GM23248 (cell line): Measurements from ENCODE around the gene TSHR. TPM values are rescaled to one million over a fixed set of nuclear protein-coding genes. Genes with fewer than 3 reads are reported as not detected.

Experiments
- DNase-seq: peaks from one replicate; pipeline ENCODE4 v3.0.0-alpha.2; 2015
- H2AFZ ChIP-seq: fragments of 200-600 bp; sonication (generic); 2 replicates; pipeline ENCODE4 v1.6.1; 2016; ENCODE audit warnings: antibody characterized with exemption
- H3F3A ChIP-seq: fragments of 200-600 bp; sonication (generic); 2 replicates; pipeline ENCODE4 v1.6.1; 2016; ENCODE audit warnings: mild to moderate bottlenecking, antibody characterized with exemption, mixed run types; ENCODE audit not compliant: insufficient read depth
- H3K27ac ChIP-seq: fragments of 200-600 bp; sonication (generic); 2 replicates; pipeline ENCODE4 v1.5.1; 2016; ENCODE audit warnings: mild to moderate bottlenecking
- H3K27me3 ChIP-seq: fragments of 200-600 bp; sonication (generic); replicated peaks from 2 replicates; pipeline ENCODE4 v1.6.1; 2016; ENCODE audit warnings: mild to moderate bottlenecking; ENCODE audit not compliant: insufficient read depth
- H3K36me3 ChIP-seq: fragments of 200-600 bp; sonication (generic); 2 replicates; pipeline ENCODE4 v1.6.1; 2016; ENCODE audit warnings: low read depth, mild to moderate bottlenecking
- H3K4me1 ChIP-seq: fragments of 200-600 bp; sonication (generic); 2 replicates; pipeline ENCODE4 v1.6.1; 2016; ENCODE audit warnings: mild to moderate bottlenecking; ENCODE audit not compliant: insufficient read depth
- H3K4me2 ChIP-seq: fragments of 200-600 bp; sonication (generic); one replicate; pipeline ENCODE4 v1.6.1; 2016; ENCODE audit warnings: mild to moderate bottlenecking; ENCODE audit not compliant: unreplicated experiment
- H3K4me3 ChIP-seq: fragments of 200-600 bp; sonication (generic); 2 replicates; pipeline ENCODE4 v1.5.1; 2016; ENCODE audit warnings: mild to moderate bottlenecking
- H3K79me2 ChIP-seq: fragments of 200-600 bp; sonication (generic); 2 replicates; pipeline ENCODE4 v1.6.1; 2016; ENCODE audit warnings: mild to moderate bottlenecking; ENCODE audit not compliant: insufficient read depth
- H3K9ac ChIP-seq: fragments of 200-600 bp; sonication (generic); 2 replicates; pipeline ENCODE4 v1.6.1; 2016; ENCODE audit warnings: mild to moderate bottlenecking
- H3K9me2 ChIP-seq: fragments of 200-600 bp; sonication (generic); 2 replicates; pipeline ENCODE4 v1.6.1; 2016; ENCODE audit warnings: mixed run types, mild to moderate bottlenecking, moderate library complexity; ENCODE audit not compliant: insufficient read depth
- H3K9me3 ChIP-seq: fragments of 200-600 bp; sonication (generic); one replicate; pipeline ENCODE4 v1.6.1; 2017; ENCODE audit warnings: low read depth
- H4K20me1 ChIP-seq: fragments of 200-600 bp; sonication (generic); 2 replicates; pipeline ENCODE4 v1.6.0; 2016; ENCODE audit not compliant: insufficient read depth
- EZH2 ChIP-seq: fragments of 200-600 bp; sonication (generic); IDR thresholded peaks from 2 replicates; pipeline ENCODE4 v1.6.1; 2018; ENCODE audit warnings: antibody characterized with exemption, mild to moderate bottlenecking; ENCODE audit not compliant: insufficient read depth, poor library complexity, severe bottlenecking
- EZH2phosphoT487 ChIP-seq: fragments of 200-600 bp; sonication (generic); IDR thresholded peaks from 2 replicates; pipeline ENCODE4 v1.6.1; 2018; ENCODE audit warnings: antibody characterized with exemption, moderate library complexity, mild to moderate bottlenecking, low read depth; ENCODE audit not compliant: insufficient read depth
- WGBS, 2 experiments: methylation state at CpG; one replicate each; pipeline ENCODE4 v1.1.6; 2015 to 2017; ENCODE audit warnings: low lambda C conversion rate in 2 of 2, low coverage in 1 of 2; ENCODE audit errors: missing lambda C conversion rate in 2 of 2; 5-methylcytosine and 5-hydroxymethylcytosine counted together
- in situ Hi-C: fragments of 300-500 bp; cut with MboI; formaldehyde crosslinking; loops from 2 replicates; pipeline ENCODE4 v1.15.0; 2020
- polyA plus RNA-seq: library from polyadenylated mRNA; unstranded; fragments of >200 nt; fragmentation: Nextera tagmentation; extraction: Ambion mirVana; gene quantifications from 2 replicates; pipeline ENCODE4 v1.2.1, GENCODE V29; 2016
- total RNA-seq: library from RNA; depleted of rRNA; stranded (reverse); fragments of >200 nt; shearing (Covaris generic); gene quantifications from 2 replicates; pipeline ENCODE4 v1.2.3, GENCODE V29; 2014

TSHR gene
- total and polyA plus RNA-seq, 2 experiments from 2014 or later = not detected

GRCh38 chr14:81141426-81141825, 186.0 kb downstream of the TSHR start:
- in situ Hi-C loops = no loop called here
- no peaks in the 10 kb centered on the region for H3K27me3 ChIP-seq
- no peak overlapping the region for H2AFZ ChIP-seq
- peaks cover 8% of the 10 kb centered on the region; the same call in 1 of the 2 replicates for H3K4me1 ChIP-seq
- DNase-seq = no peak
- H3K4me3 ChIP-seq = no peak overlapping the region
- H3K4me2 ChIP-seq = no peak overlapping the region
- H4K20me1 ChIP-seq = no peaks in the 10 kb centered on the region
- TF ChIP-seq EZH2phosphoT487 = no peak
- TF ChIP-seq EZH2 = no peak
- H3K9me3 ChIP-seq = no peaks in the 10 kb centered on the region
- no peaks in the 10 kb centered on the region for H3F3A ChIP-seq
- no peak overlapping the region for H3K27ac ChIP-seq
- 61 to 72% methylated on average over 2 of the region's 2 CpGs for WGBS, 2 experiments
- H3K36me3 ChIP-seq = no peaks in the 10 kb centered on the region
- H3K9me2 ChIP-seq = no peaks in the 10 kb centered on the region
- H3K79me2 ChIP-seq = no peaks in the 10 kb centered on the region
- no peak overlapping the region for H3K9ac ChIP-seq

- Histone ChIP-seq H3K9me2 (no peaks in the 10 kb centered on the region), H4K20me1 (no peaks in the 10 kb centered on the region), H3F3A (no peaks in the 10 kb centered on the region), H3K4me1 (no peaks in the 10 kb centered on the region), H3K36me3 (no peaks in the 10 kb centered on the region), H3K79me2 (no peaks in the 10 kb centered on the region), H3K9me3 (no peaks in the 10 kb centered on the region), H2AFZ (no peak overlapping the region), H3K4me2 (no peak overlapping the region), H3K27ac (no peak overlapping the region), H3K27me3 (no peaks in the 10 kb centered on the region), H3K9ac (no peak overlapping the region), H3K4me3 (no peak overlapping the region)
- in situ Hi-C loops = no loop called here
- WGBS, 2 experiments = 94 to 96% methylated on average over 8 of the region's 8 CpGs
- TF ChIP-seq EZH2phosphoT487 (no peak), EZH2 (no peak)
- no peak for DNase-seq
Observed at GRCh38 chr14:81143793-81144192, 188.4 kb downstream of the TSHR start.

- TF ChIP-seq EZH2 (no peak), EZH2phosphoT487 (no peak)
- H2AFZ ChIP-seq = no peak overlapping the region
- no peaks in the 10 kb centered on the region for H3K4me1 ChIP-seq
- no peaks in the 10 kb centered on the region for H4K20me1 ChIP-seq
- no peak overlapping the region for H3K4me2 ChIP-seq
- no peaks in the 10 kb centered on the region for H3F3A ChIP-seq
- WGBS, 2 experiments = 43 to 50% methylated on average over 3 of the region's 3 CpGs
- no peaks in the 10 kb centered on the region for H3K79me2 ChIP-seq
- DNase-seq = no peak
- no peaks in the 10 kb centered on the region for H3K9me2 ChIP-seq
- no peaks in the 10 kb centered on the region for H3K27me3 ChIP-seq
- no peak overlapping the region for H3K27ac ChIP-seq
- H3K4me3 ChIP-seq = no peak overlapping the region
- in situ Hi-C loops = no loop called here
- no peak overlapping the region for H3K9ac ChIP-seq
- no peaks in the 10 kb centered on the region for H3K9me3 ChIP-seq
- H3K36me3 ChIP-seq = no peaks in the 10 kb centered on the region
Observed at GRCh38 chr14:81144824-81145603, 189.6 kb downstream of the TSHR start.

- Histone ChIP-seq H3K4me1 (no peaks in the 10 kb centered on the region), H2AFZ (no peak overlapping the region), H3F3A (no peaks in the 10 kb centered on the region), H3K4me2 (no peak overlapping the region), H3K4me3 (no peak overlapping the region), H3K36me3 (no peaks in the 10 kb centered on the region), H3K9ac (no peak overlapping the region), H4K20me1 (no peaks in the 10 kb centered on the region), H3K9me2 (no peaks in the 10 kb centered on the region), H3K79me2 (no peaks in the 10 kb centered on the region), H3K9me3 (no peaks in the 10 kb centered on the region), H3K27ac (no peak overlapping the region), H3K27me3 (no peaks in the 10 kb centered on the region)
- DNase-seq = no peak
- WGBS, 2 experiments = 24 to 44% methylated on average over 2 of the region's 2 CpGs
- in situ Hi-C loops = no loop called here
- TF ChIP-seq EZH2 (no peak), EZH2phosphoT487 (no peak)
Observed at GRCh38 chr14:81147140-81147897, 191.9 kb downstream of the TSHR start.
